Muscle of leg (tissue), 11 donors: ENCODE measurements around the gene CCSER1. TPM values are rescaled to one million over a fixed set of nuclear protein-coding genes. Genes with fewer than 3 reads are reported as not detected.
A peak's percentile ranks its signal among the peaks of the same experiment; 100 is the strongest.
"Not testable (repeated sequence)": the region's sequence is repeated elsewhere in the genome, so short reads cannot be mapped to it uniquely, and the experiment has no call there.

Experiments used
- DNase-seq: peaks from one replicate; pipeline ENCODE4 v3.0.0; 2013
- H3K27ac ChIP-seq: one replicate; pipeline ENCODE4 v1.5.1; 2013; ENCODE audit warnings: mild to moderate bottlenecking, low read length, control low read depth
- H3K27me3 ChIP-seq: one replicate; pipeline ENCODE4 v1.6.1; 2013; ENCODE audit warnings: low read length; ENCODE audit not compliant: control insufficient read depth, insufficient read depth
- H3K36me3 ChIP-seq: one replicate; pipeline ENCODE4 v1.6.1; 2013; ENCODE audit warnings: low read length; ENCODE audit not compliant: control insufficient read depth, insufficient read depth
- H3K4me1 ChIP-seq: one replicate; pipeline ENCODE4 v1.6.1; 2013; ENCODE audit warnings: low read length; ENCODE audit not compliant: control insufficient read depth, insufficient read depth
- H3K4me3 ChIP-seq: one replicate; pipeline ENCODE4 v1.5.1; 2013; ENCODE audit warnings: low read length, control low read depth
- H3K9me3 ChIP-seq: replicated peaks from 2 replicates; pipeline ENCODE4 v1.6.1; 2013; ENCODE audit warnings: low read depth, low read length; ENCODE audit not compliant: control insufficient read depth
- WGBS: methylation state at CpG from one replicate; pipeline ENCODE4 v1.1.5; 2013; ENCODE audit warnings: missing lambda C conversion rate; ENCODE audit not compliant: insufficient coverage; 5-methylcytosine and 5-hydroxymethylcytosine counted together
- polyA plus RNA-seq, 8 donors: library from polyadenylated mRNA; unstranded; fragments of 120-200 nt; gene quantifications; one replicate each; pipeline versions ENCODE4 v1.2.1 to v1.2.3, GENCODE V29; 2013; ENCODE audit warnings: inconsistent platforms in 1 of 8, low replicate concordance in 1 of 8; ENCODE audit not compliant: insufficient read length in 8 of 8, insufficient read depth in 1 of 8
- total RNA-seq: library from RNA; stranded (reverse); fragments of 120-200 nt; gene quantifications from one replicate; pipeline ENCODE4 v1.2.4, GENCODE V29; 2013

The CCSER1 gene
- total and polyA plus RNA-seq, 9 donors, result 0.26 to 1.2 (median 0.41) TPM

GRCh38 chr4:90911724-90912434 lies 784.7 kb downstream of the CCSER1 start:
- WGBS, result 91% methylated on average over 12 of the region's 17 CpGs
- DNase-seq, H3K27me3 ChIP-seq, H3K4me1 ChIP-seq, H3K36me3 ChIP-seq, H3K9me3 ChIP-seq, H3K27ac ChIP-seq, H3K4me3 ChIP-seq: not testable (repeated sequence)

- Histone ChIP-seq H3K27ac (no peak overlapping the region), H3K4me3 (no peak overlapping the region), H3K36me3 (no peaks in the 10 kb centered on the region), H3K4me1 (no peaks in the 10 kb centered on the region), H3K27me3 (no peaks in the 10 kb centered on the region), H3K9me3 (no peaks in the 10 kb centered on the region)
- DNase-seq, result no peak
- WGBS, result no CpG with 5 or more reads among the region's 2 CpGs
Observed at GRCh38 chr4:90922174-90922573, 795.0 kb downstream of the CCSER1 start.

GRCh38 chr4:90926957-90927356 lies 799.8 kb downstream of the CCSER1 start:
- no peak for DNase-seq
- Histone ChIP-seq H3K9me3 (no peaks in the 10 kb centered on the region), H3K4me1 (no peaks in the 10 kb centered on the region)

GRCh38 chr4:90943311-90943710 lies 816.1 kb downstream of the CCSER1 start:
- DNase-seq, result no peak
- no CpG with 5 or more reads among the region's 6 CpGs for WGBS
- H3K4me3 ChIP-seq, result no peak overlapping the region
- H3K36me3 ChIP-seq, result no peaks in the 10 kb centered on the region
- no peak overlapping the region for H3K27ac ChIP-seq
- no peaks in the 10 kb centered on the region for H3K9me3 ChIP-seq
- no peaks in the 10 kb centered on the region for H3K27me3 ChIP-seq
- no peaks in the 10 kb centered on the region for H3K4me1 ChIP-seq

More at GRCh38 chr4:90926957-90927356, 799.8 kb downstream of the CCSER1 start:
- Histone ChIP-seq H3K4me3 (no peak overlapping the region), H3K36me3 (no peaks in the 10 kb centered on the region), H3K27ac (no peak overlapping the region), H3K27me3 (no peaks in the 10 kb centered on the region)

- Histone ChIP-seq H3K4me1 (no peaks in the 10 kb centered on the region), H3K36me3 (no peaks in the 10 kb centered on the region)
- no CpG with 5 or more reads among the region's 3 CpGs for WGBS
Observed at GRCh38 chr4:90946945-90947344, 819.8 kb downstream of the CCSER1 start.

GRCh38 chr4:90950385-90950841 lies 823.2 kb downstream of the CCSER1 start:
- Histone ChIP-seq H3K36me3 (no peaks in the 10 kb centered on the region), H3K4me1 (no peaks in the 10 kb centered on the region), H3K4me3 (no peak overlapping the region), H3K27me3 (no peaks in the 10 kb centered on the region), H3K27ac (no peak overlapping the region), H3K9me3 (no peaks in the 10 kb centered on the region)
- peak; percentile 1 for DNase-seq
- WGBS, result no CpG with 5 or more reads among the region's 7 CpGs

More at GRCh38 chr4:90946945-90947344, 819.8 kb downstream of the CCSER1 start:
- H3K27ac ChIP-seq, result no peak overlapping the region
- H3K9me3 ChIP-seq, result no peaks in the 10 kb centered on the region
- no peak for DNase-seq
- no peak overlapping the region for H3K4me3 ChIP-seq
- H3K27me3 ChIP-seq, result no peaks in the 10 kb centered on the region

GRCh38 chr4:90951037-90951436 lies 823.8 kb downstream of the CCSER1 start:
- Histone ChIP-seq H3K27me3 (no peaks in the 10 kb centered on the region), H3K36me3 (no peaks in the 10 kb centered on the region), H3K9me3 (no peaks in the 10 kb centered on the region), H3K4me1 (no peaks in the 10 kb centered on the region), H3K27ac (no peak overlapping the region), H3K4me3 (no peak overlapping the region)
- DNase-seq, result no peak
- no CpG with 5 or more reads among the region's 2 CpGs for whole genome bisulfite sequencing

GRCh38 chr4:90958256-90958895 lies 831.2 kb downstream of the CCSER1 start:
- Histone ChIP-seq H3K27me3 (no peaks in the 10 kb centered on the region), H3K27ac (no peak overlapping the region), H3K36me3 (no peaks in the 10 kb centered on the region), H3K9me3 (no peaks in the 10 kb centered on the region), H3K4me3 (no peak overlapping the region), H3K4me1 (no peaks in the 10 kb centered on the region)
- WGBS, result no CpG with 5 or more reads among the region's 3 CpGs
- peak; percentile 4 for DNase-seq

- Histone ChIP-seq H3K36me3 (no peaks in the 10 kb centered on the region), H3K9me3 (no peaks in the 10 kb centered on the region), H3K4me1 (no peaks in the 10 kb centered on the region), H3K27me3 (no peaks in the 10 kb centered on the region), H3K4me3 (no peak overlapping the region), H3K27ac (no peak overlapping the region)
- no peak for DNase-seq
- WGBS, result no CpG with 5 or more reads among the region's 3 CpGs
Observed at GRCh38 chr4:90960433-90960832, 833.2 kb downstream of the CCSER1 start.

GRCh38 chr4:90960840-90961239 lies 833.6 kb downstream of the CCSER1 start:
- H3K36me3 ChIP-seq, result no peaks in the 10 kb centered on the region
- H3K4me1 ChIP-seq, result no peaks in the 10 kb centered on the region
- 80% methylated on average over 1 of the region's 1 CpG for WGBS
- no peaks in the 10 kb centered on the region for H3K9me3 ChIP-seq
- no peaks in the 10 kb centered on the region for H3K27me3 ChIP-seq
- H3K4me3 ChIP-seq, result no peak overlapping the region
- no peak overlapping the region for H3K27ac ChIP-seq
- no peak for DNase-seq
